Left hindlimb (tissue), 1 donor: ENCODE results near the gene NPFFR1.
"Not testable (repeated sequence)": the region's sequence is repeated elsewhere in the genome, so short reads cannot be mapped to it uniquely, and the experiment has no call there.

ENCODE experiments used
- DNase-seq: peaks from one replicate; pipeline ENCODE4 v3.0.0-alpha.2; 2018

The NPFFR1 gene

GRCh38 chr10:70255329-70256299, 28.2 kb downstream of the NPFFR1 start:
- DNase-seq: no peak

GRCh38 chr10:70254778-70255328, 29.0 kb downstream of the NPFFR1 start:
- DNase-seq: no peak

- DNase-seq: no peak
Measured at GRCh38 chr10:70253878-70254765, 29.7 kb downstream of the NPFFR1 start.

- no peak for DNase-seq
Measured at GRCh38 chr10:70250961-70251680, 32.7 kb downstream of the NPFFR1 start.

GRCh38 chr10:70247360-70247759, 36.4 kb downstream of the NPFFR1 start:
- DNase-seq: no peak

- no peak for DNase-seq
Measured at GRCh38 chr10:70241081-70241480, 42.7 kb downstream of the NPFFR1 start.

- not testable (repeated sequence) for DNase-seq
Measured at GRCh38 chr10:70239986-70240385, 43.8 kb downstream of the NPFFR1 start.

GRCh38 chr10:70239077-70239976, 44.5 kb downstream of the NPFFR1 start:
- not testable (repeated sequence) for DNase-seq

- not testable (repeated sequence) for DNase-seq
Measured at GRCh38 chr10:70237958-70238536, 45.8 kb downstream of the NPFFR1 start.

GRCh38 chr10:70234668-70235447, 48.9 kb downstream of the NPFFR1 start:
- DNase-seq: no peak

GRCh38 chr10:70233939-70234300, 49.9 kb downstream of the NPFFR1 start:
- DNase-seq: no peak

GRCh38 chr10:70233109-70233938, 50.5 kb downstream of the NPFFR1 start, which contains the start of gene PPA1:
TSS of gene PPA1 (minus strand) at chr10:70233429. CDS start at chr10:70233327, 102 bp downstream.
- DNase-seq: peak; percentile 98

- no peak for DNase-seq
Measured at GRCh38 chr10:70232859-70233108, 51.0 kb downstream of the NPFFR1 start.

- peak; percentile 47 for DNase-seq
Measured at GRCh38 chr10:70232155-70232858, 51.5 kb downstream of the NPFFR1 start.

- no peak for DNase-seq
Measured at GRCh38 chr10:70228491-70228890, 55.3 kb downstream of the NPFFR1 start.

GRCh38 chr10:70227548-70228320, 56.1 kb downstream of the NPFFR1 start:
- DNase-seq: no peak

GRCh38 chr10:70223728-70224127, 60.1 kb downstream of the NPFFR1 start:
- DNase-seq: no peak
